HepG2 (cell line): ENCODE measurements around the gene CEP128. TPM values are rescaled to one million over a fixed set of nuclear protein-coding genes. Genes with fewer than 3 reads are reported as not detected.

Experiments
- ATF3 ChIP-seq: sonication (generic); formaldehyde crosslinking; IDR thresholded peaks from 2 replicates; pipeline ENCODE4 v1.4.0; 2020; ENCODE audit warnings: missing genetic modification reagents
- CENPX ChIP-seq: sonication (generic); formaldehyde crosslinking; IDR thresholded peaks from 2 replicates; pipeline ENCODE4 v1.9.0; 2021; ENCODE audit warnings: mild to moderate bottlenecking, missing genetic modification reagents, moderate library complexity
- DPF2 ChIP-seq: sonication (generic); formaldehyde crosslinking; IDR thresholded peaks from 2 replicates; pipeline ENCODE4 v1.4.0; 2020; ENCODE audit warnings: mild to moderate bottlenecking, low read depth, missing genetic modification reagents, borderline replicate concordance
- ELF1 ChIP-seq: sonication (generic); formaldehyde crosslinking; IDR thresholded peaks from 2 replicates; pipeline ENCODE4 v1.4.0; 2020; ENCODE audit warnings: missing genetic modification reagents
- FOXJ3 ChIP-seq: sonication (generic); formaldehyde crosslinking; IDR thresholded peaks from 2 replicates; pipeline ENCODE4 v1.4.0; 2020; ENCODE audit warnings: missing genetic modification reagents, mild to moderate bottlenecking, borderline replicate concordance
- GATAD1 ChIP-seq: IDR thresholded peaks from 2 replicates; pipeline ENCODE4 v1.6.1; 2016; ENCODE audit warnings: missing genetic modification reagents, missing compliant biosample characterization
- PRDM10 ChIP-seq: sonication (generic); formaldehyde crosslinking; IDR thresholded peaks from 2 replicates; pipeline ENCODE4 v1.4.0; 2020; ENCODE audit warnings: low read depth, missing genetic modification reagents
- PRMT3 ChIP-seq: sonication (generic); formaldehyde crosslinking; IDR thresholded peaks from 2 replicates; pipeline ENCODE4 v1.8.1; 2022; ENCODE audit warnings: low read depth, mild to moderate bottlenecking, moderate library complexity, missing genetic modification reagents, borderline replicate concordance
- ZMYM4 ChIP-seq: sonication (generic); formaldehyde crosslinking; IDR thresholded peaks from 2 replicates; pipeline ENCODE4 v1.8.1; 2023; ENCODE audit warnings: mild to moderate bottlenecking, missing genetic modification reagents
- ZNF317 ChIP-seq: sonication (generic); formaldehyde crosslinking; IDR thresholded peaks from 2 replicates; pipeline ENCODE4 v1.5.0; 2020; ENCODE audit warnings: mild to moderate bottlenecking, missing genetic modification reagents
- ZNF468 ChIP-seq: sonication (generic); formaldehyde crosslinking; IDR thresholded peaks from 2 replicates; pipeline ENCODE4 v1.8.0; 2022; ENCODE audit warnings: mild to moderate bottlenecking, moderate library complexity, missing genetic modification reagents
- ZNF501 ChIP-seq: sonication (generic); formaldehyde crosslinking; IDR thresholded peaks from 2 replicates; pipeline ENCODE4 v1.5.1; 2020; ENCODE audit warnings: mild to moderate bottlenecking, moderate library complexity, missing genetic modification reagents
- ZNF704 ChIP-seq: sonication (generic); formaldehyde crosslinking; IDR thresholded peaks from 2 replicates; pipeline ENCODE4 v1.8.1; 2023; ENCODE audit warnings: mild to moderate bottlenecking, inconsistent platforms, moderate library complexity, missing genetic modification reagents, borderline replicate concordance
- polyA plus RNA-seq, 8 experiments: library from polyadenylated mRNA; depleted of rRNA in 3 of 8; stranded (reverse) in 7 of 8; unstranded in 1 of 8; fragments of >200 nt; fragmentation: Illumina TruSeq in 4 of 8; extraction: Trizol in 4 of 8; gene quantifications; 2 replicates each; pipeline versions ENCODE4 v1.2.1 to v1.2.3, GENCODE V29; 2011 to 2016; ENCODE audit warnings: low read depth in 4 of 8, missing spikeins in 1 of 8, mixed read lengths in 1 of 8; ENCODE audit not compliant: insufficient read depth in 1 of 8
- total RNA-seq, 5 experiments: library from RNA; depleted of rRNA; stranded (reverse); fragments of >200 nt; fragmentation: Illumina TruSeq; extraction: Trizol; gene quantifications; 2 replicates each; pipeline ENCODE4 v1.2.3, GENCODE V29; 2016; ENCODE audit warnings: low read depth in 1 of 5
- TF ChIP-seq, protein P1 (sequence below): sonication (generic); formaldehyde crosslinking; IDR thresholded peaks from 2 replicates; pipeline ENCODE4 v1.4.0; 2020; ENCODE audit warnings: low read depth, mild to moderate bottlenecking, missing genetic modification reagents

CEP128 gene
- total and polyA plus RNA-seq, 2 of the 13 experiments (the other 11 are each of a cell fraction or from before 2014, with no cell fraction given): 1.3 to 7.5 TPM

- 0 out of 2 replicates have a peak, but pooled peaks have one; percentile 42 for TF ChIP-seq PRDM10
- TF ChIP-seq ELF1 (CRISPR knock-in tag): no peak
- no peak for TF ChIP-seq ZNF468 (CRISPR knock-in tag)
- peak; percentile 67 for TF ChIP-seq GATAD1 (CRISPR knock-in tag)
- peak; percentile 49; the same call in 1 of the 2 replicates for TF ChIP-seq ATF3 (CRISPR knock-in tag)
- no peak for TF ChIP-seq ZNF501 (CRISPR knock-in tag)
- TF ChIP-seq, protein P1, sequence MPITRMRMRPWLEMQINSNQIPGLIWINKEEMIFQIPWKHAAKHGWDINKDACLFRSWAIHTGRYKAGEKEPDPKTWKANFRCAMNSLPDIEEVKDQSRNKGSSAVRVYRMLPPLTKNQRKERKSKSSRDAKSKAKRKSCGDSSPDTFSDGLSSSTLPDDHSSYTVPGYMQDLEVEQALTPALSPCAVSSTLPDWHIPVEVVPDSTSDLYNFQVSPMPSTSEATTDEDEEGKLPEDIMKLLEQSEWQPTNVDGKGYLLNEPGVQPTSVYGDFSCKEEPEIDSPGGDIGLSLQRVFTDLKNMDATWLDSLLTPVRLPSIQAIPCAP (CRISPR knock-in tag): no peak
- TF ChIP-seq CENPX (CRISPR knock-in tag): no peak
- no peak for TF ChIP-seq ZNF704
- TF ChIP-seq FOXJ3: peak; percentile 99
- peak; percentile 76; the same call in 1 of the 2 replicates for TF ChIP-seq ZMYM4 (CRISPR knock-in tag)
- peak; percentile 86 for TF ChIP-seq DPF2
- TF ChIP-seq ZNF317 (CRISPR knock-in tag): peak; percentile 77; the same call in 1 of the 2 replicates
- 0 out of 2 replicates have a peak, but pooled peaks have one; percentile 62 for TF ChIP-seq PRMT3 (CRISPR knock-in tag)
Measured at GRCh38 chr14:80468331-80469122, 473.0 kb downstream of the CEP128 start (continued).
